GM12878 (cell line): ENCODE measurements around the gene WFDC8. TPM values are rescaled to one million over a fixed set of nuclear protein-coding genes. Genes with fewer than 3 reads are reported as not detected.

Experiments used
- ATAC-seq: fragments of 200-7000 bp; cut with Tn5 transposase; 3 replicates; pipeline ENCODE4 v1.9.1; 2020; ENCODE audit warnings: mild to moderate bottlenecking, moderate library complexity
- BruUV-seq: library from RNA; stranded (reverse); fragments of 400-500 nt; replicated peaks from 2 replicates; lab custom pipeline; 2021; lab: Mats Ljungman, UMichigan
- CTCF ChIA-PET: fragments of 300-600 bp; sonication (Branson Sonifier 250); formaldehyde crosslinking; extraction: SDS; loops from one replicate; lab custom pipeline; 2021; ENCODE audit warnings: inconsistent platforms; lab: Yijun Ruan, JAX
- POLR2A ChIA-PET: fragments of 350-600 bp; formaldehyde crosslinking; extraction: SDS; loops from one replicate; lab custom pipeline; 2021; ENCODE audit warnings: inconsistent platforms; lab: Charles Lee
- RAD21 ChIA-PET: fragments of 300-600 bp; sonication (Branson Sonifier 250); formaldehyde crosslinking; loops from one replicate; lab custom pipeline; 2023; ENCODE audit warnings: antibody characterized with exemption; ENCODE audit not compliant: unreplicated experiment; lab: Charles Lee
- SMC1A ChIA-PET: fragments of 300-600 bp; sonication (Branson Sonifier 250); formaldehyde crosslinking; loops from one replicate; lab custom pipeline; 2023; ENCODE audit not compliant: unreplicated experiment, uncharacterized antibody; lab: Charles Lee
- DNase-seq: peaks from one replicate; pipeline ENCODE4 v3.0.0-alpha.2; 2011; ENCODE audit warnings: low read depth, low spot score
- FAIRE-seq: peaks from 3 replicates; lab custom pipeline; 2011; peaks lifted over from hg19 to GRCh38; lab: Jason Lieb, UNC
- H2AFZ ChIP-seq: 2 replicates; pipeline ENCODE4 v1.6.0; 2011; ENCODE audit warnings: low read depth, low read length, control low read depth; ENCODE audit not compliant: control insufficient read depth
- H3K27ac ChIP-seq: 2 replicates; pipeline ENCODE4 v1.5.1; 2011; ENCODE audit warnings: control low read depth; ENCODE audit not compliant: control insufficient read depth, insufficient read depth
- H3K27me3 ChIP-seq, 2 experiments: replicated peaks in 1 of 2; 2 replicates each; pipeline versions ENCODE4 v1.6.0 to v1.6.1; 2011; ENCODE audit warnings: low read length in 1 of 2; ENCODE audit not compliant: control insufficient read depth in 2 of 2, insufficient read depth in 2 of 2
- H3K36me3 ChIP-seq, 2 experiments: 2 replicates each; pipeline ENCODE4 v1.5.1; 2011; ENCODE audit warnings: low read length in 1 of 2; ENCODE audit not compliant: control insufficient read depth in 2 of 2, insufficient read depth in 2 of 2
- H3K4me1 ChIP-seq: 2 replicates; pipeline ENCODE4 v1.6.1; 2011; ENCODE audit warnings: mild to moderate bottlenecking, low read length, moderate library complexity, mixed read lengths; ENCODE audit not compliant: control insufficient read depth, insufficient read depth
- H3K4me2 ChIP-seq: 2 replicates; pipeline ENCODE4 v1.6.0; 2011; ENCODE audit warnings: control low read depth; ENCODE audit not compliant: control insufficient read depth, insufficient read depth
- H3K4me3 ChIP-seq: fragments of 200-600 bp; sonication (generic); 2 replicates; pipeline ENCODE4 v1.5.1; 2016
- H3K79me2 ChIP-seq: 2 replicates; pipeline ENCODE4 v1.6.0; 2011; ENCODE audit warnings: low read length; ENCODE audit not compliant: control insufficient read depth, insufficient read depth
- H3K9ac ChIP-seq: 2 replicates; pipeline ENCODE4 v1.8.0; 2011; ENCODE audit warnings: low read length, control low read depth, mixed read lengths; ENCODE audit not compliant: control insufficient read depth, insufficient read depth
- H3K9me3 ChIP-seq: replicated peaks from 3 replicates; pipeline ENCODE4 v1.5.1; 2011; ENCODE audit warnings: mild to moderate bottlenecking, low read length; ENCODE audit not compliant: control insufficient read depth, insufficient read depth
- H4K20me1 ChIP-seq: 2 replicates; pipeline ENCODE4 v1.6.0; 2011; ENCODE audit not compliant: control insufficient read depth, insufficient read depth
- ATF7 ChIP-seq: fragments of 450-650 bp; IDR thresholded peaks from 2 replicates; pipeline ENCODE4 v1.6.1; 2016; ENCODE audit warnings: low read depth, mild to moderate bottlenecking
- CHD4 ChIP-seq: fragments of 200-600 bp; sonication (generic); IDR thresholded peaks from 2 replicates; pipeline ENCODE4 v1.6.1; 2016; ENCODE audit warnings: mild to moderate bottlenecking
- ESRRA ChIP-seq: IDR thresholded peaks from 2 replicates; pipeline ENCODE4 v1.6.1; 2012; ENCODE audit warnings: mild to moderate bottlenecking, low read length, improper control_type of control experiment
- HCFC1 ChIP-seq: fragments of 150-350 bp; IDR thresholded peaks from 2 replicates; pipeline ENCODE4 v1.6.1; 2014; ENCODE audit warnings: low read length
- NFYA ChIP-seq: IDR thresholded peaks from 2 replicates; pipeline ENCODE4 v1.6.1; 2011; ENCODE audit warnings: low read depth, mild to moderate bottlenecking, low read length, improper control_type of control experiment, borderline replicate concordance
- NFYB ChIP-seq: IDR thresholded peaks from 2 replicates; pipeline ENCODE4 v1.6.1; 2011; ENCODE audit warnings: low read depth, mild to moderate bottlenecking, low read length, improper control_type of control experiment, moderate library complexity; ENCODE audit not compliant: insufficient read depth
- RELA ChIP-seq: fragments of 450-650 bp; IDR thresholded peaks from 2 replicates; pipeline ENCODE4 v1.8.0; 2014; ENCODE audit warnings: borderline replicate concordance; ENCODE audit not compliant: partially characterized antibody
- RFX5 ChIP-seq: IDR thresholded peaks from 2 replicates; pipeline ENCODE4 v1.6.1; 2011; ENCODE audit warnings: low read depth, low read length, improper control_type of control experiment
- SIX5 ChIP-seq: IDR thresholded peaks from 2 replicates; pipeline ENCODE4 v1.6.1; 2011; ENCODE audit warnings: mild to moderate bottlenecking, low read depth, low read length, moderate library complexity; ENCODE audit not compliant: severe bottlenecking
- SMC3 ChIP-seq: IDR thresholded peaks from 2 replicates; pipeline ENCODE4 v1.6.1; 2011; ENCODE audit warnings: low read length, improper control_type of control experiment, borderline replicate concordance
- SUZ12 ChIP-seq: fragments of 200-600 bp; sonication (generic); IDR thresholded peaks from one replicate; pipeline ENCODE4 v1.6.1; 2018; ENCODE audit warnings: antibody characterized with exemption, mild to moderate bottlenecking; ENCODE audit not compliant: unreplicated experiment
- ZNF622 ChIP-seq: fragments of 450-650 bp; IDR thresholded peaks from 2 replicates; pipeline ENCODE4 v1.6.1; 2017; ENCODE audit warnings: mild to moderate bottlenecking, inconsistent platforms
- WGBS: methylation state at CpG from one replicate; pipeline ENCODE4 v1.1.6; 2016; ENCODE audit warnings: low lambda C conversion rate; ENCODE audit not compliant: insufficient replicate concordance, insufficient coverage; ENCODE audit errors: missing lambda C conversion rate; 5-methylcytosine and 5-hydroxymethylcytosine counted together
- in situ Hi-C: fragments of 300-500 bp; cut with MboI; formaldehyde crosslinking; loops from 9 replicates; pipeline ENCODE4 v1.14.3; 2018; ENCODE audit warnings: mixed read lengths
- intact Hi-C: fragments of 100-400 bp; cut with micrococcal nuclease; formaldehyde crosslinking; loops from one replicate; pipeline ENCODE4 v1.14.2; 2022; ENCODE audit not compliant: unreplicated experiment
- polyA plus RNA-seq, 11 experiments: library from polyadenylated mRNA; depleted of rRNA in 4 of 11; unstranded in 6 of 11; stranded (reverse) in 5 of 11; fragments of >200 nt; fragmentation: Nextera tagmentation in 4 of 11; fragmentation: Illumina TruSeq in 1 of 11; extraction: Ambion mirVana in 4 of 11; extraction: Trizol in 1 of 11; gene quantifications; 1 replicate in 1 of 11; 2 replicates in 10 of 11; pipeline versions ENCODE4 v1.2.1 to v1.2.3, GENCODE V29; 2011 to 2016; ENCODE audit warnings: inconsistent platforms in 2 of 11, missing spikeins in 2 of 11, low read depth in 1 of 11
- total RNA-seq, 4 experiments: library from RNA; depleted of rRNA in 3 of 4; stranded (reverse); fragments of >200 nt in 3 of 4; fragmentation: Illumina TruSeq in 1 of 4; extraction: Trizol in 1 of 4; gene quantifications; 2 replicates each; pipeline versions ENCODE4 v1.2.1 to v1.2.3, GENCODE V29; 2013 to 2021
- TF ChIP-seq, protein P1 (sequence below): IDR thresholded peaks from 2 replicates; pipeline ENCODE4 v1.6.1; 2012; ENCODE audit warnings: low read depth, low read length, improper control_type of control experiment
- TF ChIP-seq, protein P2 (sequence below): fragments of 150-350 bp; IDR thresholded peaks from 2 replicates; pipeline ENCODE4 v1.6.1; 2014; ENCODE audit warnings: mild to moderate bottlenecking, low read depth, low read length
- TF ChIP-seq, protein P3 (sequence below): fragments of 450-650 bp; IDR thresholded peaks from 2 replicates; pipeline ENCODE4 v1.6.1; 2017; ENCODE audit warnings: antibody characterized with exemption, mild to moderate bottlenecking, moderate library complexity

Gene WFDC8
- total and polyA plus RNA-seq, 10 of the 15 experiments (the other 5 are each of a cell fraction or from before 2014, with no cell fraction given), result not detected

DNA sequence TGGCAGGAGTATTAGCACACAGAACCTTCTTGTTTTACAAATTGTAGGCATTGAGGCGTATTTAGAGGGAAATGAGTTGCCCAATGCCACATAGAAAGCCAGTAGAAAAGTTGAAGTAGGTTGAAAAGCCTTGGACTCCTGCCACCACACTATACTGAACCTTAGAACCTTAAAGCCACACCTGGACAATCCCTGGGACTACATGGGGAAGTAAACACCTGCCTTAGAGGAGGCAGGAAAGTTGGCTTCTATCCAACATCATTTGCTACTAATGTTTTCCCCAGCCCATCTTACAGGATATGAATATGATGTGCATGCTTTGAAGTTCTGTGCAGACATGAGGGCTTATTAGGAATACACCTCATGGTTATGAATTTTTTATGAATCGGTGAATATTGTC is 26.6 kb downstream of the WFDC8 start:
- H3K4me2 ChIP-seq, result no peak overlapping the region
- no peak overlapping the region for H3K27ac ChIP-seq
- no peaks in the 10 kb centered on the region for H3K36me3 ChIP-seq
- POLR2A ChIA-PET, result no interaction called here
- DNase-seq, result no peak
- no peak overlapping the region for H3K9ac ChIP-seq
- FAIRE-seq, result no peak
- in situ Hi-C loops, result no loop called here
- H3K9me3 ChIP-seq, result no peaks in the 10 kb centered on the region
- H4K20me1 ChIP-seq, result no peaks in the 10 kb centered on the region
- no peak for TF ChIP-seq ATF7
- TF ChIP-seq RELA, result no peak
- TF ChIP-seq, protein P1, sequence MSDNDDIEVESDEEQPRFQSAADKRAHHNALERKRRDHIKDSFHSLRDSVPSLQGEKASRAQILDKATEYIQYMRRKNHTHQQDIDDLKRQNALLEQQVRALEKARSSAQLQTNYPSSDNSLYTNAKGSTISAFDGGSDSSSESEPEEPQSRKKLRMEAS, result no peak
- no peak for TF ChIP-seq ZNF622
- no peak for TF ChIP-seq RFX5
- TF ChIP-seq NFYA, result no peak
- TF ChIP-seq, all 136 proteins: peak for 0
- ChIA-PET RAD21 (no interaction called here), SMC1A (no interaction called here), CTCF (no interaction called here)
- 11% methylated on average over 2 of the region's 2 CpGs for WGBS
- intact Hi-C loops, result no loop called here
- H3K27me3 ChIP-seq, result no peaks in the 10 kb centered on the region; a peak in 1 of 4 replicates
- no peak overlapping the region for H3K4me3 ChIP-seq
- BruUV-seq, result no TSS peak
- H3K79me2 ChIP-seq, result no peaks in the 10 kb centered on the region
- no peaks in the 10 kb centered on the region for H3K4me1 ChIP-seq
- no peak overlapping the region for H2AFZ ChIP-seq
- ATAC-seq, result no peak

DNA sequence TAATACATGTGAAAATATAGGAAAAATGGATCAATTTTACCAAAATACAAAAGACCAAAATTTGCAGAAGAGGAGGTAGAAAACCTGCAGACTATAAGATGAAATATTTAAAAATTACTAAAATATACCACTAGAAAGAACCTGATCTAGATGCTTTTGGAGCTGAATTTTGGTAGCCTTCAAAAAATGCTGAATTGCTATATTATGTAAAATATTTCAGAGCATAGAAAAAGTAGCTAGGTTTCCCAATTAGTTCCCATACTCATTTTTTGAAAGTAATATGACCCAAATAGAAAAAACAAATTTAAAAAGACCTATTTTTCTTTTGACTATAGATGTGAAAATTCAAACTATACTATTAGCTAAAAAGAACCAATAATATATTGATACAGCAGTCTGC is 28.3 kb downstream of the WFDC8 start:
- in situ Hi-C loops, result no loop called here
- H3K79me2 ChIP-seq, result no peaks in the 10 kb centered on the region
- SMC1A ChIA-PET, result no interaction called here
- H3K9ac ChIP-seq, result no peak overlapping the region
- ATAC-seq, result no peak
- CTCF ChIA-PET, result interaction anchor here (0.7 kb wide), 1 partner anchor 540 kb away, joined by 3 read pairs; no protein-coding TSS in a partner anchor
- H3K36me3 ChIP-seq, result no peaks in the 10 kb centered on the region
- POLR2A ChIA-PET, result interaction anchor here (0.7 kb wide), 1 partner anchor 789 kb away, joined by 3 read pairs; no protein-coding TSS in a partner anchor
- DNase-seq, result no peak
- BruUV-seq, result no TSS peak
- H3K4me1 ChIP-seq, result no peaks in the 10 kb centered on the region
- no peaks in the 10 kb centered on the region for H3K9me3 ChIP-seq
- no peaks in the 10 kb centered on the region; a peak in 2 of 4 replicates for H3K27me3 ChIP-seq
- no peak overlapping the region for H3K4me2 ChIP-seq
- no peaks in the 10 kb centered on the region for H4K20me1 ChIP-seq
- intact Hi-C loops, result no loop called here
- no peak for FAIRE-seq
- no peak overlapping the region for H2AFZ ChIP-seq
- H3K4me3 ChIP-seq, result no peak overlapping the region
- RAD21 ChIA-PET, result no interaction called here
- no peak overlapping the region for H3K27ac ChIP-seq
- TF ChIP-seq CHD4, result no peak
- no peak for TF ChIP-seq SIX5
- TF ChIP-seq ESRRA, result no peak
- TF ChIP-seq, protein P2, sequence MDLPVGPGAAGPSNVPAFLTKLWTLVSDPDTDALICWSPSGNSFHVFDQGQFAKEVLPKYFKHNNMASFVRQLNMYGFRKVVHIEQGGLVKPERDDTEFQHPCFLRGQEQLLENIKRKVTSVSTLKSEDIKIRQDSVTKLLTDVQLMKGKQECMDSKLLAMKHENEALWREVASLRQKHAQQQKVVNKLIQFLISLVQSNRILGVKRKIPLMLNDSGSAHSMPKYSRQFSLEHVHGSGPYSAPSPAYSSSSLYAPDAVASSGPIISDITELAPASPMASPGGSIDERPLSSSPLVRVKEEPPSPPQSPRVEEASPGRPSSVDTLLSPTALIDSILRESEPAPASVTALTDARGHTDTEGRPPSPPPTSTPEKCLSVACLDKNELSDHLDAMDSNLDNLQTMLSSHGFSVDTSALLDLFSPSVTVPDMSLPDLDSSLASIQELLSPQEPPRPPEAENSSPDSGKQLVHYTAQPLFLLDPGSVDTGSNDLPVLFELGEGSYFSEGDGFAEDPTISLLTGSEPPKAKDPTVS, result no peak
- no peak for TF ChIP-seq SMC3
- TF ChIP-seq, protein P3, sequence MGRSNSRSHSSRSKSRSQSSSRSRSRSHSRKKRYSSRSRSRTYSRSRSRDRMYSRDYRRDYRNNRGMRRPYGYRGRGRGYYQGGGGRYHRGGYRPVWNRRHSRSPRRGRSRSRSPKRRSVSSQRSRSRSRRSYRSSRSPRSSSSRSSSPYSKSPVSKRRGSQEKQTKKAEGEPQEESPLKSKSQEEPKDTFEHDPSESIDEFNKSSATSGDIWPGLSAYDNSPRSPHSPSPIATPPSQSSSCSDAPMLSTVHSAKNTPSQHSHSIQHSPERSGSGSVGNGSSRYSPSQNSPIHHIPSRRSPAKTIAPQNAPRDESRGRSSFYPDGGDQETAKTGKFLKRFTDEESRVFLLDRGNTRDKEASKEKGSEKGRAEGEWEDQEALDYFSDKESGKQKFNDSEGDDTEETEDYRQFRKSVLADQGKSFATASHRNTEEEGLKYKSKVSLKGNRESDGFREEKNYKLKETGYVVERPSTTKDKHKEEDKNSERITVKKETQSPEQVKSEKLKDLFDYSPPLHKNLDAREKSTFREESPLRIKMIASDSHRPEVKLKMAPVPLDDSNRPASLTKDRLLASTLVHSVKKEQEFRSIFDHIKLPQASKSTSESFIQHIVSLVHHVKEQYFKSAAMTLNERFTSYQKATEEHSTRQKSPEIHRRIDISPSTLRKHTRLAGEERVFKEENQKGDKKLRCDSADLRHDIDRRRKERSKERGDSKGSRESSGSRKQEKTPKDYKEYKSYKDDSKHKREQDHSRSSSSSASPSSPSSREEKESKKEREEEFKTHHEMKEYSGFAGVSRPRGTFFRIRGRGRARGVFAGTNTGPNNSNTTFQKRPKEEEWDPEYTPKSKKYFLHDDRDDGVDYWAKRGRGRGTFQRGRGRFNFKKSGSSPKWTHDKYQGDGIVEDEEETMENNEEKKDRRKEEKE, result no peak
- no peak for TF ChIP-seq SUZ12
- no peak for TF ChIP-seq NFYB
- no peak for TF ChIP-seq HCFC1
